ENCODE results near the gene IQGAP2.

IQGAP2 gene

DNA sequence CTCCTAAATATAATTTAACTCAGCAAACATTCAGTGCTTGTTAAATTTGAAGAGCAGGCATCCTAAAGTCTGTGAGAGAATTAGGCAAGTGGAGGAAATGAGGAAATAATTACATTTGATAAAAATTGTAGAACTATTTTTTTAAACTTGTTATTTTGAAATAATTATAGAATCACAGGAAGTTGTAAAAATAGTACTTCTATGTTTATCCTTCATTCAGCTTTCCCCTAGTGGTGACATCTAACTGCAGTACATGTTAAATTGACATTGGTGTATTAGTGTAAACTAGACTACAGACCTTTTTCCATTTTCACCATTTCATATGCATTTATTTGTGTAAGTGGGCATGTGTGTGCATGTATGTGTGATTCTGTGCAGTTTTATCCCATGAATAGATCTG is 168.5 kb downstream of the IQGAP2 start:
- no peak for DNase-seq (ENCODE audit: low read depth)
- H3K36me3 ChIP-seq (ENCODE audit: control insufficient read depth, insufficient read depth, low read length, severe bottlenecking) = no peaks in the 10 kb centered on the region
- H3K4me1 ChIP-seq (ENCODE audit: control insufficient read depth, insufficient read depth, low read length) = no peaks in the 10 kb centered on the region
- H3K4me3 ChIP-seq (ENCODE audit: low read length) = no peak overlapping the region
- H3K9me3 ChIP-seq (ENCODE audit: control insufficient read depth, low read length) = no peaks in the 10 kb centered on the region
- peaks cover 10% of the 10 kb centered on the region for H3K27me3 ChIP-seq (replicated peaks; ENCODE audit: control insufficient read depth, insufficient read depth, low read length)
- no peak overlapping the region for H3K9ac ChIP-seq (ENCODE audit: low read length)

- Histone ChIP-seq H3K4me3 (ENCODE audit: low read length) (no peak overlapping the region), H3K36me3 (ENCODE audit: control insufficient read depth, insufficient read depth, low read length, severe bottlenecking) (no peaks in the 10 kb centered on the region), H3K27me3 (replicated peaks; ENCODE audit: control insufficient read depth, insufficient read depth, low read length) (no peaks in the 10 kb centered on the region), H3K9me3 (ENCODE audit: control insufficient read depth, low read length) (no peaks in the 10 kb centered on the region), H3K9ac (ENCODE audit: low read length) (no peak overlapping the region), H3K4me1 (ENCODE audit: control insufficient read depth, insufficient read depth, low read length) (no peaks in the 10 kb centered on the region)
- DNase-seq (ENCODE audit: low read depth) = no peak
These were observed 173.4 kb downstream of the IQGAP2 start for GRCh38 chr5:76576450-76576849.

- Histone ChIP-seq H3K9ac (ENCODE audit: low read length) (no peak overlapping the region), H3K4me3 (ENCODE audit: low read length) (no peak overlapping the region), H3K9me3 (ENCODE audit: control insufficient read depth, low read length) (no peaks in the 10 kb centered on the region), H3K4me1 (ENCODE audit: control insufficient read depth, insufficient read depth, low read length) (no peaks in the 10 kb centered on the region), H3K27me3 (replicated peaks; ENCODE audit: control insufficient read depth, insufficient read depth, low read length) (no peaks in the 10 kb centered on the region), H3K36me3 (ENCODE audit: control insufficient read depth, insufficient read depth, low read length, severe bottlenecking) (no peaks in the 10 kb centered on the region)
- no peak for DNase-seq (ENCODE audit: low read depth)
These were observed 173.9 kb downstream of the IQGAP2 start for GRCh38 chr5:76576996-76577395.

DNA sequence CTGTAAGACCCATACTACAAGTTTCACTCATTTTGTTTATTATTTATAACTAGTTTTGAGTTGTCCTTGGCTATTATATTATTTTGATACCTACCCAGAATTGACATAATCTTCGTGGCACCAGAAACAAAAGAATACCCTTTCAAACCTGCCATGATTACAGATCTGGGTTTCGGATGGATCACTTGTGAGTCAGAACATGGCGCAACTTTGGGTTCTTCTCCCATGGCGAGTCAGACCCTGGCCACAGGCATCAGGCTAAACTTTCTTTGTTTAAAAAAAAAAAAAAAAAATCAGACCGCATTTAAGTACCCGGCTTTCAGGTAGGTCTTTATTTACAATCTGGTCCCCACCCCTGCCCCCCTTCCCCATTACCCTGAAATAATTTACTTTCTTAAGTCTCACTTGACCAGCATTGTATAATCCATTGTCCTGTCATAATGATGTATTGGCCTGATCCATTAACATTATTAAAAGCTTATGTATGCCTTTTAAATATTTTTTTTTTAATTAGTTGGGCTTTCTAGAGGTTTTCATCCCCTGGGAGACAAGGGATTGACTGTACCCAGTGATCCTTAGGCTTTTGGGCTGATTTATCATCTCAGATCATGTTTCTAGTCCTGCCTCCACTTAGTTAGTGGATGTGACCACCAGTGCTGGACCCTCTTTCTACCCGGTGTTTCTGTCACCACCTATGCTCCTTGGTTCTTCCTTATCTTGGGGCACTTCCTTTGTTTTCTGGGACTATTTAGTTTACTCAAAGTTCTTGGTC is 176.3 kb downstream of the IQGAP2 start:
- no peaks in the 10 kb centered on the region for H3K27me3 ChIP-seq (replicated peaks; ENCODE audit: control insufficient read depth, insufficient read depth, low read length)
- no peaks in the 10 kb centered on the region for H3K4me1 ChIP-seq (ENCODE audit: control insufficient read depth, insufficient read depth, low read length)
- no peaks in the 10 kb centered on the region for H3K36me3 ChIP-seq (ENCODE audit: control insufficient read depth, insufficient read depth, low read length, severe bottlenecking)
- H3K4me3 ChIP-seq (ENCODE audit: low read length) = no peak overlapping the region
- H3K9me3 ChIP-seq (ENCODE audit: control insufficient read depth, low read length) = no peaks in the 10 kb centered on the region
- no peak overlapping the region for H3K9ac ChIP-seq (ENCODE audit: low read length)
- no peak for DNase-seq (ENCODE audit: low read depth)

DNA sequence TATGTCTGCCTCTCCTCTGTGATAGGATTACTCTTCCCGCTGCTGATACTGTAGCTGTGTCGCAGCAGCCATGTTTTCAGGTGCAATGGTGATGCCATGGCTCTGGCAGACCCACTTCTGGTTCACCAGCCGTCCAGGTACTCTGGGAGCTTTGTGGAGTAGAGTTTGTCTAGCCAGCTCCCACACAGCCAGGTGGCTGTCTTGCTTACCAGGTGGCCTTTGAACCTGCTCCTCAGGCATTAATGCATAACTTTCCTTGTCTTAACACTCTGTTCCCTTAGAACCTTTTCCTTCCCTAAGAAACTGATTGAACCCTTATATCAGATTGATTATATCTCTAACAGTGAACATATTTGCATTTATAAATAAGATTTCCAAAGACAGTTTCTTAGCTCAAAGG is 177.9 kb downstream of the IQGAP2 start:
- no peaks in the 10 kb centered on the region for H3K27me3 ChIP-seq (replicated peaks; ENCODE audit: control insufficient read depth, insufficient read depth, low read length)
- H3K4me1 ChIP-seq (ENCODE audit: control insufficient read depth, insufficient read depth, low read length) = no peaks in the 10 kb centered on the region
- no peaks in the 10 kb centered on the region for H3K36me3 ChIP-seq (ENCODE audit: control insufficient read depth, insufficient read depth, low read length, severe bottlenecking)
- no peak for DNase-seq (ENCODE audit: low read depth)
- no peak overlapping the region for H3K4me3 ChIP-seq (ENCODE audit: low read length)
- H3K9me3 ChIP-seq (ENCODE audit: control insufficient read depth, low read length) = no peaks in the 10 kb centered on the region
- no peak overlapping the region for H3K9ac ChIP-seq (ENCODE audit: low read length)

GRCh38 chr5:76582230-76583162 is 179.4 kb downstream of the IQGAP2 start:
- no peaks in the 10 kb centered on the region for H3K27me3 ChIP-seq (replicated peaks; ENCODE audit: control insufficient read depth, insufficient read depth, low read length)
- H3K4me3 ChIP-seq (ENCODE audit: low read length) = no peak overlapping the region
- DNase-seq (ENCODE audit: low read depth) = peak; percentile 29
- H3K36me3 ChIP-seq (ENCODE audit: control insufficient read depth, insufficient read depth, low read length, severe bottlenecking) = no peaks in the 10 kb centered on the region
- no peaks in the 10 kb centered on the region for H3K9me3 ChIP-seq (ENCODE audit: control insufficient read depth, low read length)
- H3K4me1 ChIP-seq (ENCODE audit: control insufficient read depth, insufficient read depth, low read length) = no peaks in the 10 kb centered on the region
- no peak overlapping the region for H3K9ac ChIP-seq (ENCODE audit: low read length)

DNA sequence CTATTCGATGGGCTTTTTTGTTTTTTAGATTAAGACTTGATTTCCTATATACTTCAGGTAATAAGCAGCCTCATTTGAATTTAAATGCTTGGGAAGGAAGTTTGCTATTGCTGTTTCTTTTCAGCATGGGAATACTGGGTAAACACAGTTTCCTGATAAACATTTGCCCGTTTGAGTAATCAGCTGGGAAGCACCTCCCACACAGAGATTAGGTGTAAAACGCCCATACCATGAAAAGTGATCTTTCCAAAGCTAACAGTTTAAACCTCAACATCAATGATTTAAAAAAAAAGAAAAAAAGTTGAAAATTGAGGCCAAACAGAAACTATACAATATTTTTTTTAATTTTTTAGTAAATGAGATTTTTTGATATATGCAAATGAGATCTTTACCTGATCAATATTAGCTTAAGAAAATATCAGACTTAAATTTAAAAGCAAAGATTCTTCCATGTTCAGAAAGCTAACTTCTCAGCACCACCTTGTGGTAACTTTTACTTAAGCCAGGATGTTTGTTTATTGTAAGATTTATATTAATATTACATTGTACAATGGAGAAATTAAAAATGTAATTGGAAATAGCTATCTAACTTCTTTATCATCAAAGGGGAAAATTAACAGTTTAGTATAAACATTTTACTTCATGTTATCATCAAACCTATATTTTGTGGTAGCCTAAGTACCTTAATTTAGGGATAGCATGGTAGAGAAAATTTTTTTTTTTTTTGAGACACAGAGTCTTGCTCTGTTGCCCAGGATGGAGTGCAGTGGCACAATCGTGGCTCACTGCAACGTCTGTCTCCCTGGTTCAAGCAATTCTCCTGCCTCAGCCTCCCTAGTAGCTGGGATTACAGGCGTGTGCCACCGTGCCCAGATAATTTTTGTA is 180.3 kb downstream of the IQGAP2 start:
- no peaks in the 10 kb centered on the region for H3K9me3 ChIP-seq (ENCODE audit: control insufficient read depth, low read length)
- no peaks in the 10 kb centered on the region for H3K27me3 ChIP-seq (replicated peaks; ENCODE audit: control insufficient read depth, insufficient read depth, low read length)
- H3K4me3 ChIP-seq (ENCODE audit: low read length) = no peak overlapping the region
- peak; percentile 57 for DNase-seq (ENCODE audit: low read depth)
- H3K36me3 ChIP-seq (ENCODE audit: control insufficient read depth, insufficient read depth, low read length, severe bottlenecking) = no peaks in the 10 kb centered on the region
- H3K4me1 ChIP-seq (ENCODE audit: control insufficient read depth, insufficient read depth, low read length) = no peaks in the 10 kb centered on the region
- no peak overlapping the region for H3K9ac ChIP-seq (ENCODE audit: low read length)

DNA sequence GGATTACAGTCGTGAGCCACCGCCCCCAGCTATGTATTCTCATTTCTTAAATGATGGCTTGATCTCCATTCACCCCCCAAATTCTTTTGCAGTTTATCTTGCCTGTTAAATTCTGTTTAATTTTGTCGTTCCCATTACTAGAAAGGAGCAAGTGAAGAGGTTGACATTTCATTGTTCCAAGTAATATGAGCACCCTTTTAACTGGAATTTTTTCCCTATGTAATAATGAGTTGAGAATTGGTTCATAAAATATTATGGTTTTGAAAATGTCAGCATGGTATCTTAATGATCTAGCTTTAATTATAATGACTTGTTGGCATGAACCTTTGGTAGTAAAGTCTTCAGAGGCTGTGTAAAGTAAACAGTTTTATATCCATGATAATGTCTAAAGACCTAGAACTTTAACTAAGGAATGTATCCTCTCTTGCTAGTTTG is 182.7 kb downstream of the IQGAP2 start:
- no peaks in the 10 kb centered on the region for H3K4me1 ChIP-seq (ENCODE audit: control insufficient read depth, insufficient read depth, low read length)
- no peak for DNase-seq (ENCODE audit: low read depth)
- no peak overlapping the region for H3K4me3 ChIP-seq (ENCODE audit: low read length)
- H3K36me3 ChIP-seq (ENCODE audit: control insufficient read depth, insufficient read depth, low read length, severe bottlenecking) = no peaks in the 10 kb centered on the region
- no peak overlapping the region for H3K9ac ChIP-seq (ENCODE audit: low read length)
- H3K9me3 ChIP-seq (ENCODE audit: control insufficient read depth, low read length) = no peaks in the 10 kb centered on the region
- peaks cover 7% of the 10 kb centered on the region for H3K27me3 ChIP-seq (replicated peaks; ENCODE audit: control insufficient read depth, insufficient read depth, low read length)

DNA sequence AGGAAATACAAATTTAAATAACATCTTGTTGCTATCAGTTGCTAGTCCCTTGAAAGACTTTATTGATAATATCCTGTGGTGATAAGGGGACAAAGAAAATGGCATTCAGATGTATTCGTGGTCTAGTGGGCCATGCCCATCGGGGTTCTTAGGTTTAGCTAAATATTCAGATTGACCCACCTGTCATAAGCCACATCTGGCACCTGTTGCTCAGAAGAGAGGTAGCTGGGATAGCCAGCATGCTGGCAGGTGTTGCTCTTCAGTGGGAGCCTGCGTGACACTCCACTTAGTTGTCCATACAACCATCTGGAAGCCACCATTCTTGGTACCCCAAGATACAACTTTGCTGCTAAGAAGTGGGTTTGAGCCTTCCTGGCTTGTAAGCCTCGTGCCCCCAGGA is 183.4 kb downstream of the IQGAP2 start:
- no peak for DNase-seq (ENCODE audit: low read depth)
- Histone ChIP-seq H3K36me3 (ENCODE audit: control insufficient read depth, insufficient read depth, low read length, severe bottlenecking) (no peaks in the 10 kb centered on the region), H3K4me1 (ENCODE audit: control insufficient read depth, insufficient read depth, low read length) (no peaks in the 10 kb centered on the region), H3K9ac (ENCODE audit: low read length) (no peak overlapping the region), H3K4me3 (ENCODE audit: low read length) (no peak overlapping the region), H3K9me3 (ENCODE audit: control insufficient read depth, low read length) (no peaks in the 10 kb centered on the region), H3K27me3 (replicated peaks; ENCODE audit: control insufficient read depth, insufficient read depth, low read length) (peaks cover 7% of the 10 kb centered on the region)

DNA sequence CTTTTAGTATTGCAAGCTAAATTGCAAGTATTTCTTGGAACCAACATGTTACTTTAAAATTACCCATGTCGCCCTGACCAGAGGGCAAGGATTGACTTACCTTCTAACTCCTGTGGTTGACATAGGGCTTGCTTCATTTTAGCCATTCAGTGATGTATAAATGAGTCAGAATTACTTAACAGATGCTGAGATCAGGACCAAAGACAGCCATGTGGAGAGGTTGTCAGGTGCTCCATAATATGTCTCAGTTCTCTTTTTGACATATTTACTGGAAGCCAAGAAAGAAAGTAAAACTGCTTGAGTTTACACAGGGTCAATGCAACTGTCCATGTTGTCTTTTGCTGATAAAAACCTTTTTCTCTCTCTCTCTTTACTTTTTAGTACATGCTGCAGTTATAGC is 186.9 kb downstream of the IQGAP2 start:
- no peak overlapping the region for H3K9ac ChIP-seq (ENCODE audit: low read length)
- no peaks in the 10 kb centered on the region for H3K9me3 ChIP-seq (ENCODE audit: control insufficient read depth, low read length)
- H3K27me3 ChIP-seq (replicated peaks; ENCODE audit: control insufficient read depth, insufficient read depth, low read length) = peaks cover 7% of the 10 kb centered on the region
- no peak for DNase-seq (ENCODE audit: low read depth)
- H3K36me3 ChIP-seq (ENCODE audit: control insufficient read depth, insufficient read depth, low read length, severe bottlenecking) = no peaks in the 10 kb centered on the region
- no peaks in the 10 kb centered on the region for H3K4me1 ChIP-seq (ENCODE audit: control insufficient read depth, insufficient read depth, low read length)
- H3K4me3 ChIP-seq (ENCODE audit: low read length) = no peak overlapping the region

GRCh38 chr5:76591366-76591765 is 188.3 kb downstream of the IQGAP2 start:
- no peaks in the 10 kb centered on the region for H3K36me3 ChIP-seq (ENCODE audit: control insufficient read depth, insufficient read depth, low read length, severe bottlenecking)
- H3K9me3 ChIP-seq (ENCODE audit: control insufficient read depth, low read length) = no peaks in the 10 kb centered on the region
- DNase-seq (ENCODE audit: low read depth) = no peak
- peaks cover 7% of the 10 kb centered on the region for H3K27me3 ChIP-seq (replicated peaks; ENCODE audit: control insufficient read depth, insufficient read depth, low read length)
- no peak overlapping the region for H3K9ac ChIP-seq (ENCODE audit: low read length)
- no peak overlapping the region for H3K4me3 ChIP-seq (ENCODE audit: low read length)
- no peaks in the 10 kb centered on the region for H3K4me1 ChIP-seq (ENCODE audit: control insufficient read depth, insufficient read depth, low read length)
